Ovary (tissue), 9 donors: ENCODE data around the gene GNB1. TPM values are rescaled to one million over a fixed set of nuclear protein-coding genes. Genes with fewer than 3 reads are reported as not detected.

Experiments used
- DNase-seq, 5 donors: peaks; one replicate each; pipeline ENCODE4 v3.0.0-alpha.2; 2019 to 2020
- H3K27ac ChIP-seq, 2 donors: fragments of 200-600 bp; one replicate each; pipeline versions ENCODE4 v1.5.1 to v1.8.0; 2019 to 2022
- H3K27me3 ChIP-seq: fragments of 200-600 bp; one replicate; pipeline ENCODE4 v1.8.0; 2022
- H3K36me3 ChIP-seq: fragments of 200-600 bp; sonication (generic); one replicate; pipeline ENCODE4 v1.5.1; 2019
- H3K4me1 ChIP-seq: one replicate; pipeline ENCODE4 v1.8.1; 2013; ENCODE audit warnings: mild to moderate bottlenecking, moderate library complexity; ENCODE audit not compliant: insufficient read depth
- H3K4me3 ChIP-seq: fragments of 200-600 bp; sonication (generic); one replicate; pipeline ENCODE4 v1.5.1; 2017
- H3K9me3 ChIP-seq, 2 donors: fragments of 200-600 bp in 1 of 2; sonication (generic) in 1 of 2; one replicate each; pipeline versions ENCODE4 v1.5.1 to v1.8.1; 2013 to 2019; ENCODE audit warnings: mild to moderate bottlenecking in 1 of 2, moderate library complexity in 1 of 2
- CTCF ChIP-seq, 3 donors: fragments of 450-650 bp in 2 of 3; fragments of 200-600 bp in 1 of 3; IDR thresholded peaks; one replicate each; pipeline versions ENCODE4 v1.5.1 to v1.8.0; 2016 to 2022; ENCODE audit warnings: antibody characterized with exemption in 3 of 3, mild to moderate bottlenecking in 1 of 3
- EP300 ChIP-seq: sonication (generic); formaldehyde crosslinking; IDR thresholded peaks from one replicate; pipeline ENCODE4 v1.6.1; 2017; ENCODE audit warnings: antibody characterized with exemption
- POLR2A ChIP-seq: fragments of 450-650 bp; IDR thresholded peaks from one replicate; pipeline ENCODE4 v1.6.1; 2017; ENCODE audit warnings: antibody characterized with exemption, mild to moderate bottlenecking, moderate library complexity
- WGBS, 3 donors: extraction: QIAGEN DNeasy Blood & Tissue Kit in 1 of 3; methylation state at CpG; one replicate each; pipeline versions ENCODE4 v1.1.5 to v1.1.7; 2013 to 2017; 5-methylcytosine and 5-hydroxymethylcytosine counted together
- intact Hi-C, 4 donors: fragments of 100-400 bp; cut with DNase I; formaldehyde crosslinking; loops; one replicate each; pipeline versions ENCODE4 v1.11.0 to v1.15.1; 2022 to 2023
- polyA plus RNA-seq, 2 donors: library from polyadenylated mRNA; stranded (reverse); fragments of 200-250 nt in 1 of 2; fragments of 350-450 nt in 1 of 2; fragmentation: Illumina TruSeq in 1 of 2; extraction: RNeasy Lipid Tissue Mini Kit (QIAGEN cat#74804) in 1 of 2; gene quantifications; one replicate each; pipeline ENCODE4 v1.2.3, GENCODE V29; 2013 to 2014
- total RNA-seq, 7 donors: library from RNA; depleted of rRNA in 2 of 7; stranded (reverse); fragments of >200 nt in 2 of 7; fragmentation: NEBNext Ultra II Directional in 3 of 7; extraction: Animal tissue kit (Norgen Biotek cat#: 25700) in 3 of 7; gene quantifications; one replicate each; pipeline versions ENCODE4 v1.1.0 to v1.2.4, GENCODE V29; 2016 to 2023
- donor health status: DM: no; HTN: no; CAD: no; lungs with moderate emphysema.
- donor health status: DM: no; HTN: no; CAD: no.
- donor health status: Bipolar disorder and iron deficiency.
- donor health status: DM: yes; HTN: yes; CAD: no.
- donor health status: DM: no; HTN: no; CAD: no.
- donor health status: DM: yes; HTN: yes; CAD: no.

GNB1 gene
- total and polyA plus RNA-seq, 9 donors: 92.9 to 314 (median 255) TPM

GRCh38 chr1:1876335-1876930 is 14.5 kb downstream of the GNB1 start:
- no peaks in the 10 kb centered on the region for H3K27me3 ChIP-seq
- TF ChIP-seq CTCF (IDR thresholded peaks at IDR 0.05) (no peak), EP300 (no peak), POLR2A (no peak)
- H3K4me3 ChIP-seq: no peak overlapping the region
- H3K36me3 ChIP-seq: no peaks in the 10 kb centered on the region
- H3K4me1 ChIP-seq: peaks cover 24% of the 10 kb centered on the region
- no peak for DNase-seq
- 73 to 78% (median 78%) methylated on average over 11 of the region's 11 CpGs for WGBS, 3 donors
- H3K9me3 ChIP-seq: no peaks in the 10 kb centered on the region
- H3K27ac ChIP-seq: no peak overlapping the region
- intact Hi-C loops: no loop called here

DNA sequence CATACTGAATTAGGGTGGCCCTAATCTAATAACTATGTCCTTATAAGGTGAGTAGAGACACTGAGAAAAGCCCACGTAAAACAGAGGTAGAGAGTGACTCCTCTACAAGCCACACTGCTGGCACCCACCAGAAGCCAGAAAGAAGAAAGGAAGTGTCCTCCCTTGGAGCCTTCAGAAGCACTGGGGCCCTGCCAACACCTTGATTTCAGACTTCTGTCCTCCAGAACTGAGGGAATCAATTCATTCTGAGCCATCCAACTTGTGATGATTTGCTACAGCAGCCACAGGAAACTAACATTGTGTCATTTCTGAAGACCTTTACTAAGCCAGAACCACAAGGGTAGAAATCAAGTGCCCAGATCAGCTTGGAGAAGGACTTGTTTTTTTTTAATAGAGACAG is 15.0 kb downstream of the GNB1 start:
- DNase-seq: no peak
- no peak for TF ChIP-seq POLR2A
- Histone ChIP-seq H3K9me3 (no peaks in the 10 kb centered on the region), H3K4me1 (peaks cover 27% of the 10 kb centered on the region), H3K27ac (no peak overlapping the region), H3K4me3 (no peak overlapping the region), H3K27me3 (no peaks in the 10 kb centered on the region), H3K36me3 (no peaks in the 10 kb centered on the region)
- intact Hi-C loops: no loop called here
- WGBS, 3 donors: 65 to 80% (median 76%) methylated on average over 1 of the region's 1 CpG

GRCh38 chr1:1874901-1875300 is 16.0 kb downstream of the GNB1 start:
- peaks cover 26% of the 10 kb centered on the region for H3K4me1 ChIP-seq
- WGBS, 3 donors: 93 to 95% (median 95%) methylated on average over 7 of the region's 7 CpGs
- DNase-seq: no peak

DNA sequence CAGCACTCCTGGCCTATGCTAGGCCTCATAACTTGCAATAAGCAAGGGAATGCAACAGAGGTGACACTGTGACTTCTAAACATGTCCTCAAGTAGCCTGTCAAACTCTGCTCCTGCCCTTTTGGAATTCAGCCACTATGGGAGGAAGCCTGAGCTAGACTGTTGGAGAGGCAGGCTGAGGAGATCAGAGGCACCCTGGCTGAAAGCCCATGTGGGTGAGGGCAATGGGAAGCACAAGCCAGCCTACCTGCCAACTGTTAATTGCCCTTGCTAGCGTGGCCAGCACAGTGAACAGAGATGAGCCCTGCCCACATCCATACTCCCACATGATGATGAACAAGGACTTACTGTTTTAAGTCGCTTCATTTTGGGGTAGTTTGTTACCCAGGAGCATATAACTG is 17.7 kb downstream of the GNB1 start:
- Histone ChIP-seq H3K4me3 (no peak overlapping the region), H3K4me1 (peaks cover 32% of the 10 kb centered on the region), H3K27me3 (no peaks in the 10 kb centered on the region), H3K36me3 (no peaks in the 10 kb centered on the region), H3K27ac (no peak overlapping the region), H3K9me3 (no peaks in the 10 kb centered on the region)
- DNase-seq: peak in 1 of 5 donors; percentile 28
- WGBS, 3 donors: 63 to 87% (median 86%) methylated on average over 2 of the region's 2 CpGs
- no peak for TF ChIP-seq CTCF (IDR thresholded peaks at IDR 0.05)
- no peak for TF ChIP-seq EP300
- TF ChIP-seq POLR2A: no peak
- intact Hi-C loops: no loop called here

More at GRCh38 chr1:1874901-1875300, 16.0 kb downstream of the GNB1 start:
- no peak overlapping the region for H3K27ac ChIP-seq
- no peaks in the 10 kb centered on the region for H3K9me3 ChIP-seq
- H3K4me3 ChIP-seq: no peak overlapping the region
- no peaks in the 10 kb centered on the region for H3K36me3 ChIP-seq
- intact Hi-C loops: no loop called here
- H3K27me3 ChIP-seq: no peaks in the 10 kb centered on the region
- TF ChIP-seq EP300 (no peak), POLR2A (no peak), CTCF (IDR thresholded peaks at IDR 0.05) (no peak)

DNA sequence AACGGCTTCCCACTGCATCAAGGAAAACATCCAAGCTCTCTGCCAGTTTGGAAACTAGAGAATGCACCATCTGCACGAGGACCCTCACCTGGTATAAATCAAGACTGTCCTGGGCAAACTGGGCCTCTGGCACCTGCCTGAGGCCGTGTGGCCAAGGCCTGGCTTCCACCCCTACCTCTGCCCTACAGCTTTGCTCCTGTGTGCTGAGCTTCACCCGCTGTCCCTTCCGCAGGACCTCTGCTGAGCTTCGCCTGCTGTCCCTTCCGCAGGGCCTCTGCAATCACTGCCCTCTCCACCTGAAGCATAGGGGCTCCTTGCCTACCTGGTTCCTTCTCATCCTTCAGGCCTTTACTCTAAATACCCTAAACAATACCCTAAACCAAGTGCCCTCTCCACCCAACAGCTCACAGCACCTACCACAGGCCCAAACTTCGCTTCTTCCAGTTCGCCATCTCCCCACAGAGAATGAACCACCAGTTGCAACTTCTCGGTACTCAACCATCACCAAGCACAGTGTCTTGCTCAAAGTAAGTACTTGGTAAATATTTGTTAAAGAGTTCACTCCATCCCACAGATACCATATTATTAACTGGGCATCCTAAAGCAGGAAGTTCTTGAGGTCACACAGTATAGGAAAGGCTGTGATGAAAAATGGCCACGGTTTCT is 18.4 kb downstream of the GNB1 start:
- Histone ChIP-seq H3K27ac (no peak overlapping the region), H3K36me3 (no peaks in the 10 kb centered on the region), H3K4me1 (peaks cover 28% of the 10 kb centered on the region), H3K9me3 (no peaks in the 10 kb centered on the region), H3K4me3 (no peak overlapping the region), H3K27me3 (no peaks in the 10 kb centered on the region)
- no peak for TF ChIP-seq CTCF (IDR thresholded peaks at IDR 0.05)
- no peak for TF ChIP-seq EP300
- no peak for TF ChIP-seq POLR2A
- intact Hi-C loops: no loop called here
- DNase-seq: peak in 1 of 5 donors; percentile 20
- WGBS, 3 donors: 79 to 80% (median 79%) methylated on average over 11 of the region's 11 CpGs
